ENCODE results near the gene RALGPS1. TPM values are rescaled to one million over a fixed set of nuclear protein-coding genes. Genes with fewer than 3 reads are reported as not detected.
A peak's percentile ranks its signal among the peaks of the same experiment; 100 is the strongest.

RALGPS1 gene
- total RNA-seq, 2 experiments from 2014 or later: 1.9 to 4.4 TPM

DNA sequence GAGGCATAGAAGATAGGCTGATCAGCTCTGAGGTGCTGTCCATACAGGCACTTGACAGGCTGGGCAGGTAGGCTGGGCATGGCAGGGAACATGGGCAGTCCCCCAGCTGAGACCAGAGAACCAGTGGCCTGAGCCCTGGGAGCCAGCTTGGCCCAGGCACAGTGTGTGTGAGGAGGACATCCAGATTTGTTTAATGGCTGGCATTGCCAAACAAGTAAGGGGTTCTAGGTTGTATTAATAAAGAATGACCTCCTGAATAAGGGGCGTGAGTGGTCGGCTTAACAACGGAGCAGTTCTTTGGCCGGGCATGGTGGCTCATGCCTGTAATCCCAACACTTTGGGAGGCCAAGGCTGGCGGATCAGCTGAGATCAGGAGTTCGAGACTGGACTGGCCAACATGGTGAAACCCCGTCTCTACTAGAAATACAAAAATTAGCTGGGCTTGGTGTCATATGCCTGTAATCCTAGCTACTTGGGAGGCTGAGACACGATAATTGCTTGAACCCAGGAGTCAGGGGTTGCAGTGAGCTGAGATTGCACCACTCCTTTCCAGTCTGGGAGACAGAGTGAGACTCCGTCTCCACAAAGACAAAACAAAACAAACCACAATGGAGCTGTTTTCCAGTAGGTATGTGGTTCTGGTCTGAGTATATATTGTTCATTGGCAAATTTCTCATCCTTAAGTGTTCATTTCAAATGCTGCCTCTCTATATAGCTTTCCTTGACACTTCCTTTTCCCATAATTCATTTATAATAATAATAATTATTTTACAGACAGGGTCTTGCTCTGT is 151.7 kb downstream of the RALGPS1 start:
- no peak overlapping the region for H3K4me3 Mint-ChIP-seq
- H3K9me3 Mint-ChIP-seq (ENCODE audit: low read depth): peaks cover 2% of the 10 kb centered on the region
- peaks cover 2% of the 10 kb centered on the region for H3K36me3 Mint-ChIP-seq
- no peaks in the 10 kb centered on the region for H3K27me3 Mint-ChIP-seq
- no peak overlapping the region for H3K27ac Mint-ChIP-seq
- no peak for ATAC-seq
- no peak for DNase-seq
- H3K4me1 Mint-ChIP-seq: peaks cover 2% of the 10 kb centered on the region
- CTCF ChIA-PET: interaction anchor here (1.4 kb wide), 1 partner anchor 10 kb away, joined by 4 read pairs; no protein-coding TSS in a partner anchor

DNA sequence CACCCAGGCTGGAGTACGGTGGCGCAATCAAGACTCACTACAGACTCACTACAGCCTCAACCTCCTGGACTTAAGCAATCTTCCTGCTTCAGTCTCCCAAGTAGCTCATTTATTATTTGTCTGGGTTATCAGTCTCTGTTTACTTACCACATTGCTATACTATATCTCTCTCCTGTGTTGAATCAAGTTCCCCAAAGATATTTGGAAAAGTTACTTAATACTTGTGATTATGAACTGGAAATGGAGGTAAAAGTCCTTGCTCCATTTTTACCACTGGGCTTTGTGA is 152.2 kb downstream of the RALGPS1 start:
- H3K9me3 Mint-ChIP-seq (ENCODE audit: low read depth): peaks cover 3% of the 10 kb centered on the region
- H3K4me1 Mint-ChIP-seq: no peaks in the 10 kb centered on the region
- no peak overlapping the region for H3K4me3 Mint-ChIP-seq
- H3K27ac Mint-ChIP-seq: no peak overlapping the region
- H3K27me3 Mint-ChIP-seq: no peaks in the 10 kb centered on the region
- CTCF ChIA-PET: interaction anchor here (0.6 to 1.4 kb wide), 2 partner anchors 11 to 65 kb away, joined by 3 to 4 read pairs; no protein-coding TSS in a partner anchor
- H3K36me3 Mint-ChIP-seq: peaks cover 3% of the 10 kb centered on the region
- ATAC-seq (no peak), DNase-seq (no peak)

DNA sequence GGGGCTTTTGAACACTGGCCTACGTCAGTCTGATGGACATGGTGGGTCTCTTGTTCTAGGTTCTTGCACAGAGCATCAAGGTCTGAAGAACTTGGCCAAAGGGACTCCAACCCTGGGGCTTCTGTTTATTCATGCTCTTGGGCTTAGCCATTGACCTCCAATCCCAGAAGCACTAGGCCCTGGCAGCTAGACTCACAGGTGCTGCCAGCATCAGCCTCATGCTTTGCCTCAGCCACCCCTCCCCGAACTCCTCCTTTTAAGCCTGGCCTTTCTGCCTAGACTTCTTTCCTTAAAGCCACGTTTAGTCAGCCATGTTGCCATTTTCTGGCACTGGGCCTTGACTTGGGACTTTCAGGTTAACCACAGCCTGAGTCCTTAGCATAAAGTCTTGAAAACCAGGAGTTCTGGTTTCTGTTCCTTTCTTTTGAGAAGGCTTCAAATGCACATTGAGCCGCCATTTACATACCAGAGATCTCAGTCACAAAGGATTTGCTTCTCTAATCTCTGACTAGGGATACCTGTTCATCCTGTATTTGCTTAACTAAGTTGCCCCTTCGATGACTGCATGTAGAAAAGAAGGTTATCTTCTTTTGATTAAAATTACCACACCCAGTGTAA is 153.1 kb downstream of the RALGPS1 start:
- no peak for ATAC-seq
- CTCF ChIA-PET: no interaction called here
- peaks cover 5% of the 10 kb centered on the region for H3K36me3 Mint-ChIP-seq
- DNase-seq: no peak
- H3K9me3 Mint-ChIP-seq (ENCODE audit: low read depth): peaks cover 6% of the 10 kb centered on the region
- H3K4me3 Mint-ChIP-seq: no peak overlapping the region
- H3K27ac Mint-ChIP-seq: no peak overlapping the region
- no peaks in the 10 kb centered on the region for H3K4me1 Mint-ChIP-seq
- H3K27me3 Mint-ChIP-seq: no peaks in the 10 kb centered on the region

DNA sequence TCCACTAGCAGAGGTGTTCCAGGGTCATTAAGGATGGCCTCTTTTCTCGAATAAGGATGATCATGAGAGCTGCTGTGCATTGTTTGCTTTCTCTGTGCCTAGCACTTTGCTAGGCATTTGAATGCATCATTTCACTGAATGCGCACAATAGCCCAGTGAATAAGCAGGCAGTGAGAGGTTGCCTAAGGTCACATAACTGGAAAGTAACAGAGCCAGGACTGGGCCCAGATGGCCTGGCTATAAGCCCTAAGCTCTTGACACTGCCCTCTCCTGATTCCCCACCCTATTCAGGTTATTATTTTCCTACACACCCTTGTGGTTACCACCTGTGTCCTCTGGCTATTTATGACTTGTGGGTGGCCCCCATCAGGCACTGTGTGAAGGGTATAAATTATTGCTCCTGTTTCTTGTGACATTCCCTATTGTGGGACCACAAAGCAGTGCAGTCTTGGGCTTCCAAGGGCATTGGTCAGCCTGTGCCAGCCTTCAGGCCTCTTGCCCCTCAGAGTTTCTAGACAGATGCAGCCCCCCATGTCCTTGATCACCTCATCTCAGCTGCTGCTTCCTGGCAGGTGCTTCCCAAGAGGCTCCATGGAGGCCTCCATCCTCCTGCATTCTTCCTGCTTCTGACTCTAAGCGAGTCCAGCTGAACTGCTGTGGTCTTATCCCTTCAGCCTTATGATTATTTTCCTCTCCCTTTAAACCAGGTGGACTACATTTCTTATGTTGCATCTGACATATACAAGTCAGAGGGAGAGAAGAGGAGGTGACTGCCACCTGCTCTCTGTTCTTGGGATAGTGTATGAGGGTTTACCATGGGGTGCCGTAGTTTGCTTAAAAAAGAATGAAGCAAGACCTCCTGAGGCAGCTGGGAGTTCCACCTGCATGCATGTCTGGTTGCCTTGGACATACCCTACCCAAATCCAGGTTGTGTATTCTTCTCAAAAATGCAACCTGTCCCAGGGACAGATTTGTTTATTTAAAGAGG is 160.3 kb downstream of the RALGPS1 start:
- Mint-ChIP-seq H3K4me3 (no peak overlapping the region), H3K4me1 (peaks cover 3% of the 10 kb centered on the region), H3K36me3 (peaks cover 5% of the 10 kb centered on the region), H3K9me3 (ENCODE audit: low read depth) (peaks cover 8% of the 10 kb centered on the region), H3K27ac (no peak overlapping the region), H3K27me3 (peaks cover 9% of the 10 kb centered on the region)
- CTCF ChIA-PET: no interaction called here
- no peak for ATAC-seq
- peak; percentile 35 for DNase-seq

DNA sequence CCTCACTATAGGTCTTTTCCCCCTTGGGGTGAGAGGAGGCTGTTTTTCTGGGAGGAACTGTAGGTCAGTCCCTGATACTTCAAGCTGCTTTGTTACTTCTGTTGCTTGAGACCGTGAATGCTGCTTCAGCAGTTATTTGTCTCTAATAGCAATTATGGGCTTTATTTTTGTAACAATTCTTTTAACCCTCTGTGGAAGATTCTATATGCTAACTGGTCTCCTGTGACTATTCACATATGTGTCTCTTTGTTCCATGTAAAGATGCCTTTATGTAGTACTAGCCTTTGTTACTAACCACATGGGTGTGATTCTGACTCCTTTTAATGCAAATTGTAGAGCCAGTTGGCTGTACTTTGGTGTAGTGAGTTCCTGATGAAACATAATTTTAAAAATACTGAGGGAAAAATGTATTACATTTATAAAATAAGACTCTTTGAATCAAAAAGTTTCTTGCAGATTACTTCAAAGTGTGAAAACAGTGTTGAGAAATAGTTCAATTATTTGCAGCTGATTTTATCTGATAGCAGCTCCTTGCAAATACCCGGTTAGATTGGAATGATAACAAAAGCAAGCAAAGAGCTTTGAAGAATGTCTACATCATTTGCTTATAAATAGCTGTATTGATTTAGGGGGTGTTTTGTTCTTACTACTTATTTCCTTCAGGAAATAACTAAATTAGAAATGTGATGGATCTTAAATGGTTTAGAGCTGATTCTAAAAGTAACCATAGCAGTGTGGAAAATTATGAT is 161.2 kb downstream of the RALGPS1 start:
- Mint-ChIP-seq H3K36me3 (peaks cover 5% of the 10 kb centered on the region), H3K9me3 (ENCODE audit: low read depth) (peaks cover 8% of the 10 kb centered on the region), H3K4me1 (peaks cover 3% of the 10 kb centered on the region), H3K27ac (no peak overlapping the region), H3K27me3 (peaks cover 9% of the 10 kb centered on the region), H3K4me3 (no peak overlapping the region)
- no peak for ATAC-seq
- no peak for DNase-seq
- CTCF ChIA-PET: no interaction called here

DNA sequence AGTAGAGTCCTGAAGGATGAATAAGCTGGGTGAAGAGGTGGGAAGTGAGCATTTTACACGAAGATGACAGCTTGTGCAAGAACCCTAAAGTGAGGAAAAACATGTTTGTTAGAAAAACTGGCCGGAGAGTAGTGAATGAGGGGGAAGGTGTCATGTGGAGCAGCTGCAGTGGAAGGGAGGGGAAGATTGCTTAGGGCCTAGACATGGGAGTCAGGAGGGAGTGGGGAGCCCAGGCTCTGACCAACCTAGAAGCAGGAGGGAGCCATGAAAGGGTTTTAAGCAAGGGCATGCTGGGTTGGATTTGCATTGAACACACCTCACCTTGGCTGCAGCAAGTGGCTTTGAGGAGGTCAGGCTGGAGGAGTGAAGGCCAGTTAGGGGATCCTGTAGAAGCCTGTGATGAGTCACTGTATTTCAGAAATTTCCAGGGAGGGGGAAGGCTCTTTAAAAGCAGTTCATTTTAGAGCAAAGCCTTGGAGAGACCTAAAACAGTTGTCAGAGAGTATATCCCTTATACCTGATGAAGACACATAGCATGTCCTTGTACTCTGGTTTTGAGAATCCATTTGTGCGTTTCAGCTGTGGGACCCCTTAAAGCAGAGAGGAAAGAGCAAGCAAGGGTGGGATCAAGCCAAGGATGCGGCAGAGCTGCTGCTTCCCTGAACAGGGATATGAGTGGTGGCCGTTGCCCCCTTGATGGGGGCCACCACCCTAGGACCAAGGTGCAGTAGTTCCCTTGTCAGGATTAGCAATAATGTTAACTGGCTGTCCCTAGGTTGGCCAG is 162.5 kb downstream of the RALGPS1 start:
- DNase-seq (peak; percentile 18), ATAC-seq (no peak)
- peaks cover 2% of the 10 kb centered on the region for H3K9me3 Mint-ChIP-seq (ENCODE audit: low read depth)
- peaks cover 9% of the 10 kb centered on the region for H3K27me3 Mint-ChIP-seq
- peaks cover 3% of the 10 kb centered on the region for H3K4me1 Mint-ChIP-seq
- no peak overlapping the region for H3K4me3 Mint-ChIP-seq
- CTCF ChIA-PET: no interaction called here
- no peak overlapping the region for H3K27ac Mint-ChIP-seq
- peaks cover under 1% of the 10 kb centered on the region for H3K36me3 Mint-ChIP-seq

DNA sequence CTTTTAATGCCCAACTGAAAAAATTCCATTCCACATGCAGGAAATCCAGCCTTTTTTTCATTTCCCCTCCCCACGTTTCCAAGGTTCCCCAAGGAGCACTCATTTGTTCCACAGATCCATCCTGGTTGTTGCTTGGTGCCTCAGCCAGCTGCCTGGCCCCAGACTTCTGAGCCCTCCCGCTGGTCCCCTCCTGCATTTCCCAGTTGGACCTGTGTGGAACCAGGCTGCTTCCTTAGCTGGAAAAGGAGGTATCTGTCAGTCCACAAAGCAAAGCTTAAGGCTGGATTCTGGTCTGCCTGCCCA is 163.0 kb downstream of the RALGPS1 start:
- H3K27me3 Mint-ChIP-seq: peaks cover 9% of the 10 kb centered on the region
- H3K27ac Mint-ChIP-seq: no peak overlapping the region
- no peaks in the 10 kb centered on the region for H3K36me3 Mint-ChIP-seq
- DNase-seq (peak; percentile 8), ATAC-seq (no peak)
- no peak overlapping the region for H3K4me3 Mint-ChIP-seq
- CTCF ChIA-PET: no interaction called here
- peaks cover 3% of the 10 kb centered on the region for H3K4me1 Mint-ChIP-seq
- H3K9me3 Mint-ChIP-seq (ENCODE audit: low read depth): peaks cover 2% of the 10 kb centered on the region

DNA sequence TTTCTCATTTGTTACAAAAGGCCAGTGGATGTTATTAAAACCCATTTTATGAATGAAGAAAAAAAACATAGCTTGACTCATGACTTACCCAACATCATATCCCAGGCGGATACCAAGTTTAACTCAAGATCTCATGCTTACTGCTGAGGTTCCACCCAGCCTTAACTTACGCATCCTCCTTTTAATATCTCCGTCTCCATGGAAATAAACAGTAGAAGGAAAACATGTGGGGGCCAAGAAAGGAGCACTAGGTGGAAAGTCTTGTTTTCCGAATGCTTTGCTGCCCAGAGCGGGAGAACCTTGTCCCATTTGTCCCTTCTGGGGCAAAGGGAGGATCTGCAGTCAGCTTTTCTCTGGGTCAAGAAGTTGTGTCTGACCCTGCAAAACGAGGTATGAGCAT is 163.8 kb downstream of the RALGPS1 start:
- Mint-ChIP-seq H3K4me3 (no peak overlapping the region), H3K4me1 (peaks cover 3% of the 10 kb centered on the region), H3K36me3 (no peaks in the 10 kb centered on the region), H3K9me3 (ENCODE audit: low read depth) (no peaks in the 10 kb centered on the region), H3K27me3 (peaks cover 6% of the 10 kb centered on the region), H3K27ac (no peak overlapping the region)
- DNase-seq: peak; percentile 9
- no peak for ATAC-seq
- CTCF ChIA-PET: no interaction called here

DNA sequence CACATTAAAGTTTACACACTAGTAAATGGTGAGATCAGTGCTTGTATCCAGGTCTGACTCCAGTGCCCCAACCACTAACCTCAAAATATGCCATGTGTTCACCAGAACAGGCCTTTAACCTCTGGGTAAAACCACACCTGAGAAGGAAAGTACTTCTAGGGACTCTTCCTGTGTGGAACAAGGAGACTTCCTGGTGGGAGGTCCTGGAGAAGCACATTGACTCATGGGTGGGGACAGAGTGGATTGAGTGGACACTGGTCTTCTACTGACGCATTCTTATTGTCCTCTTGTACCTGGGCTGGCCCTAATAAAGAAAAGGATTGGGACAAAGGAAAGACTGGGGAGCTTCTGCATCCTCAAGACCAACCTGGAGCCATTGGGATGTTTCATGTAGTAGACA is 164.4 kb downstream of the RALGPS1 start:
- Mint-ChIP-seq H3K36me3 (no peaks in the 10 kb centered on the region), H3K27me3 (peaks cover 6% of the 10 kb centered on the region), H3K9me3 (ENCODE audit: low read depth) (no peaks in the 10 kb centered on the region), H3K4me3 (no peak overlapping the region), H3K27ac (no peak overlapping the region), H3K4me1 (peaks cover 3% of the 10 kb centered on the region)
- ATAC-seq (no peak), DNase-seq (peak; percentile 31)
- CTCF ChIA-PET: no interaction called here

DNA sequence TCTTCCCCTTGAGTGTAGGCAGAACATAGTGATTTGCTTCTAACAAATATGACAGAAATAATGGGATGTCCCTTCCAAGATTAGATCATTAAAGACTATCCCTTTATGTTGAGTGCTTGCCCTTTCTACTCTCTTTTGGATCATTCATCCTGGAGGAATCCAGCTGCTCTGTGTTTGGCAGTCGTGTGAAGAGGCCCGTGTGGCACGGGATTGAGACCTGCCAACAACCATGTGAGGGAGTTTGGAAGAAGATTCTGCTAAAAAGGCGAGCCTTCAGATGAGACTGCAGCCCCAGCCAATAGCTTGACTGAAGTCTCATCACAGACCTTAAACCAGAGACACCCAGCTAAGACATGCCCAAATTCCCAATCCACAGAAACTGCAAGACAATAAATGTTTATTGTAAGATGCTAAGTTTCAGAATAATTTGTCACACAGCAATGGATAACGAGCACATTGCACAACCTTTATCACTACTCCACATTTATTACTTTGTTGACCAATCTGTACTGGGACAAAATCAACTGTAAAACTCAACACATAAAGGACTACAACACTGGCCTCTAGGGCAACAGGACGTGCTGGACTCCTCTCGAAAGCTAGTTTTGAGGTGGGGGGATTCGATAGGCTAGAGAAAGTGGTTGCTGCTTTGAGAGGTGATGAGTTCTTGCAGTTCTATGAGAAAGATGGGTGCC is 165.0 kb downstream of the RALGPS1 start:
- Mint-ChIP-seq H3K4me1 (peaks cover 3% of the 10 kb centered on the region), H3K27me3 (peaks cover 6% of the 10 kb centered on the region), H3K36me3 (no peaks in the 10 kb centered on the region), H3K9me3 (ENCODE audit: low read depth) (no peaks in the 10 kb centered on the region), H3K27ac (no peak overlapping the region), H3K4me3 (no peak overlapping the region)
- CTCF ChIA-PET: no interaction called here
- DNase-seq (peak; percentile 30), ATAC-seq (no peak)

DNA sequence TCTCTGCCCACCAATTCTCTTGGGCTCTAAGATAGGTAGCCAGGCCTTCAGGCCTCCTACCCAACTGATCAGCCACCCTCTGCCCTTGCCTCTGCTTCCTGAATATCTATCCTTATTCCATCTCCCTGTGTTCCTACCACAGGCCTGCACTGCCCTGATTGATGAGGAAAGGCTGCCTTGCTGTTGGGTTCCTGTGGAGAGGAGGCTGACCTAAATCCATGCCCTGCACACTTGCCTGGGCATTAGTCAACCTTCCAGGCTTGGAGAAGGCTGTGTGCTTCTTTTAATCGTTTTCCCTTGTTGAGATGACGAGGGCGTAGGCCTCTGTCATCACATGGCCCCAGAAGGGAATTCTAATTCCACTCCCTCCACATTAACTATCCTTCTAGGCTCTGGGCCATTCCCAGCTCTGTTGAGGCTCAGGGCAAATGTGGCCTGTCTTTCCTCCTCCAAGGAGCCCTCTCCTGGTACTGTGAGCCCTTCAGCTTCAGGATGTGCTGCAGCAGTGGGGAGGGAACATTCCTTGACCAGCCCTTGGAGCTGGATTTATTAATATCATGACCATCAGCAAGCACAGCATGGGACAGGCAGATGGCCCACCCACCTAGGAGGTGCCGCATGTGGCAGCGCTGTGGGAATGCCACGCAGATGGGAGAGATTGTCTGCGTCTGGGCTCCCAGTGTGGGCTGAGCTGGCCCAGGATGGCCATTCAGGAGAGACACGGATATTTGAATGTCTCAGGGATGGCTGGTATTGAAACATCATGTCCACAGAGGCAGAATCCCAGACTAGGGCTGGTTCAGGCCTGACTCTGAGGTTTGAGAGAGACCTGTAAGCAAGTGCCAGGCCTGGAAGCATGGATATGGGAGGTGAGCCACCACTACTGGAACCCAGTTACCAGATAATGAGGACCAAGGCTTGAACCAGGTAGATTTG is 166.9 kb downstream of the RALGPS1 start:
- H3K27ac Mint-ChIP-seq: no peak overlapping the region
- no peak overlapping the region for H3K4me3 Mint-ChIP-seq
- no peaks in the 10 kb centered on the region for H3K9me3 Mint-ChIP-seq (ENCODE audit: low read depth)
- CTCF ChIA-PET: no interaction called here
- DNase-seq (peak; percentile 31), ATAC-seq (no peak)
- no peaks in the 10 kb centered on the region for H3K36me3 Mint-ChIP-seq
- H3K27me3 Mint-ChIP-seq: peaks cover 5% of the 10 kb centered on the region
- peaks cover 3% of the 10 kb centered on the region for H3K4me1 Mint-ChIP-seq
